Activated T-cell treated with anti-CD3 and anti-CD28 coated beads, Interleukin-2, amount 50 U/mL, for 4 hours (primary cell): Measurements from ENCODE around the gene KEAP1. TPM values are rescaled to one million over a fixed set of nuclear protein-coding genes. Genes with fewer than 3 reads are reported as not detected.
"Not testable (repeated sequence)": the region's sequence is repeated elsewhere in the genome, so short reads cannot be mapped to it uniquely, and the experiment has no call there.

Experiments used
- ATAC-seq, 2 donors: fragments of 200-7000 bp; cut with Tn5 transposase; one replicate each; pipeline ENCODE4 v1.10.0; 2021
- DNase-seq: peaks from one replicate; pipeline ENCODE4 v3.0.0-alpha.2; 2020
- H3K27me3 Mint-ChIP-seq: one replicate; pipeline ENCODE4 v1.8.0; 2021; ENCODE audit warnings: low read depth, mixed read lengths
- H3K36me3 Mint-ChIP-seq: one replicate; pipeline ENCODE4 v1.8.0; 2022; ENCODE audit warnings: mixed read lengths; ENCODE audit not compliant: insufficient read depth
- H3K4me1 Mint-ChIP-seq: one replicate; pipeline ENCODE4 v1.8.0; 2021; ENCODE audit warnings: low read depth, mixed read lengths
- H3K4me3 Mint-ChIP-seq: one replicate; pipeline ENCODE4 v1.8.0; 2021; ENCODE audit warnings: mild to moderate bottlenecking, moderate library complexity, mixed read lengths
- H3K9me3 Mint-ChIP-seq: one replicate; pipeline ENCODE4 v1.8.0; 2021; ENCODE audit warnings: mixed read lengths
- total RNA-seq, 3 donors: library from RNA; stranded (reverse); gene quantifications; one replicate each; pipeline ENCODE4 v1.2.1, GENCODE V29; 2021

KEAP1 gene
- total RNA-seq, 3 donors from 2014 or later = 89.9 to 98.7 (median 92.9) TPM

GRCh38 chr19:10497371-10497770, 5.8 kb downstream of the KEAP1 start:
- no peaks in the 10 kb centered on the region for H3K9me3 Mint-ChIP-seq
- ATAC-seq (no peak), DNase-seq (no peak)
- peaks cover 15% of the 10 kb centered on the region for H3K36me3 Mint-ChIP-seq
- H3K27me3 Mint-ChIP-seq = no peaks in the 10 kb centered on the region
- H3K4me1 Mint-ChIP-seq = peaks cover 34% of the 10 kb centered on the region
- no peak overlapping the region for H3K4me3 Mint-ChIP-seq

- DNase-seq (no peak), ATAC-seq (no peak)
- Mint-ChIP-seq H3K27me3 (no peaks in the 10 kb centered on the region), H3K9me3 (no peaks in the 10 kb centered on the region), H3K4me3 (no peak overlapping the region), H3K36me3 (peaks cover 11% of the 10 kb centered on the region), H3K4me1 (peaks cover 4% of the 10 kb centered on the region)
These were observed 11.6 kb downstream of the KEAP1 start for GRCh38 chr19:10491472-10492047.

- no peak for ATAC-seq
- Mint-ChIP-seq H3K27me3 (no peaks in the 10 kb centered on the region), H3K9me3 (no peaks in the 10 kb centered on the region)
These were observed 16.6 kb downstream of the KEAP1 start for GRCh38 chr19:10486551-10486950.

GRCh38 chr19:10478903-10479384, 24.2 kb downstream of the KEAP1 start:
- peaks cover 16% of the 10 kb centered on the region for H3K4me1 Mint-ChIP-seq
- H3K9me3 Mint-ChIP-seq = no peaks in the 10 kb centered on the region
- ATAC-seq (peak; percentile 98 to 99), DNase-seq (peak; percentile 88)
- H3K4me3 Mint-ChIP-seq = peak overlapping the region; percentile 55
- H3K27me3 Mint-ChIP-seq = no peaks in the 10 kb centered on the region
- H3K36me3 Mint-ChIP-seq = no peaks in the 10 kb centered on the region

More at GRCh38 chr19:10486551-10486950, 16.6 kb downstream of the KEAP1 start:
- H3K4me1 Mint-ChIP-seq = peaks cover 7% of the 10 kb centered on the region
- H3K36me3 Mint-ChIP-seq = peaks cover 21% of the 10 kb centered on the region
- no peak overlapping the region for H3K4me3 Mint-ChIP-seq
- DNase-seq = no peak

- Mint-ChIP-seq H3K27me3 (no peaks in the 10 kb centered on the region), H3K4me3 (no peak overlapping the region), H3K9me3 (no peaks in the 10 kb centered on the region), H3K4me1 (peaks cover 15% of the 10 kb centered on the region), H3K36me3 (no peaks in the 10 kb centered on the region)
- DNase-seq = no peak
- ATAC-seq = no peak
These were observed 24.7 kb downstream of the KEAP1 start for GRCh38 chr19:10478476-10478875.

GRCh38 chr19:10474962-10475451, 28.1 kb downstream of the KEAP1 start:
- peaks cover 13% of the 10 kb centered on the region for H3K4me1 Mint-ChIP-seq
- no peaks in the 10 kb centered on the region for H3K27me3 Mint-ChIP-seq
- no peak overlapping the region for H3K4me3 Mint-ChIP-seq
- no peaks in the 10 kb centered on the region for H3K9me3 Mint-ChIP-seq
- DNase-seq (no peak), ATAC-seq (no peak)
- no peaks in the 10 kb centered on the region for H3K36me3 Mint-ChIP-seq

GRCh38 chr19:10473192-10473591, 30.0 kb downstream of the KEAP1 start:
- H3K4me1 Mint-ChIP-seq = no peaks in the 10 kb centered on the region
- DNase-seq (no peak), ATAC-seq (no peak)
- H3K9me3 Mint-ChIP-seq = no peaks in the 10 kb centered on the region
- no peak overlapping the region for H3K4me3 Mint-ChIP-seq
- H3K36me3 Mint-ChIP-seq = no peaks in the 10 kb centered on the region
- no peaks in the 10 kb centered on the region for H3K27me3 Mint-ChIP-seq

GRCh38 chr19:10471909-10472308, 31.2 kb downstream of the KEAP1 start:
- no peaks in the 10 kb centered on the region for H3K9me3 Mint-ChIP-seq
- H3K4me1 Mint-ChIP-seq = no peaks in the 10 kb centered on the region

GRCh38 chr19:10468133-10468532, 35.0 kb downstream of the KEAP1 start:
- no peak for DNase-seq
- no peak for ATAC-seq
- Mint-ChIP-seq H3K4me3 (no peak overlapping the region), H3K27me3 (no peaks in the 10 kb centered on the region), H3K9me3 (no peaks in the 10 kb centered on the region), H3K36me3 (peaks cover 4% of the 10 kb centered on the region), H3K4me1 (no peaks in the 10 kb centered on the region)

More at GRCh38 chr19:10471909-10472308, 31.2 kb downstream of the KEAP1 start:
- no peak for DNase-seq
- Mint-ChIP-seq H3K4me3 (no peak overlapping the region), H3K27me3 (no peaks in the 10 kb centered on the region), H3K36me3 (peaks cover 1% of the 10 kb centered on the region)
- ATAC-seq = no peak

GRCh38 chr19:10467104-10467706, 36.0 kb downstream of the KEAP1 start:
- H3K36me3 Mint-ChIP-seq = peaks cover 4% of the 10 kb centered on the region
- H3K9me3 Mint-ChIP-seq = no peaks in the 10 kb centered on the region
- H3K4me3 Mint-ChIP-seq = no peak overlapping the region
- DNase-seq = no peak
- peaks cover 3% of the 10 kb centered on the region for H3K4me1 Mint-ChIP-seq
- no peaks in the 10 kb centered on the region for H3K27me3 Mint-ChIP-seq
- ATAC-seq = no peak

GRCh38 chr19:10464456-10464855, 38.7 kb downstream of the KEAP1 start:
- no peaks in the 10 kb centered on the region for H3K27me3 Mint-ChIP-seq
- peaks cover 4% of the 10 kb centered on the region for H3K36me3 Mint-ChIP-seq
- no peak overlapping the region for H3K4me3 Mint-ChIP-seq
- H3K9me3 Mint-ChIP-seq = no peaks in the 10 kb centered on the region
- peaks cover 3% of the 10 kb centered on the region for H3K4me1 Mint-ChIP-seq
- ATAC-seq (no peak), DNase-seq (no peak)

- Mint-ChIP-seq H3K27me3 (no peaks in the 10 kb centered on the region), H3K4me1 (peaks cover 3% of the 10 kb centered on the region), H3K36me3 (peaks cover 4% of the 10 kb centered on the region), H3K9me3 (no peaks in the 10 kb centered on the region), H3K4me3 (no peak overlapping the region)
- DNase-seq = no peak
- ATAC-seq = no peak
These were observed 40.6 kb downstream of the KEAP1 start for GRCh38 chr19:10462557-10462956.

- not testable (repeated sequence) for H3K9me3 Mint-ChIP-seq, DNase-seq, H3K27me3 Mint-ChIP-seq, ATAC-seq, H3K4me1 Mint-ChIP-seq, H3K4me3 Mint-ChIP-seq, H3K36me3 Mint-ChIP-seq
These were observed 41.1 kb downstream of the KEAP1 start for GRCh38 chr19:10462042-10462441.

GRCh38 chr19:10461047-10461949, 41.9 kb downstream of the KEAP1 start:
- DNase-seq = peak; percentile 79
- Mint-ChIP-seq H3K36me3 (no peaks in the 10 kb centered on the region), H3K9me3 (no peaks in the 10 kb centered on the region), H3K4me1 (peaks cover 3% of the 10 kb centered on the region), H3K4me3 (peak overlapping the region; percentile 11), H3K27me3 (no peaks in the 10 kb centered on the region)
- peak; percentile 92 to 94 for ATAC-seq
